OCI-LY3 (cell line): Measurements from ENCODE around the gene NTRK2.

Source experiments
- H2AFZ ChIP-seq: fragments of 200-600, 300-600 bp; shearing (Covaris generic); 2 replicates; pipeline ENCODE4 v1.6.0; 2014; ENCODE audit warnings: antibody characterized with exemption, low read depth, low read length
- H3K27ac ChIP-seq: fragments of 200-600, 300-600 bp; sonication (generic); 2 replicates; pipeline ENCODE4 v1.5.1; 2014; ENCODE audit warnings: mild to moderate bottlenecking, low read length, moderate library complexity, mixed read lengths
- H3K27me3 ChIP-seq: fragments of 200-600, 300-600 bp; sonication (generic); 2 replicates; pipeline ENCODE4 v1.6.1; 2014; ENCODE audit warnings: low read depth, low read length, mixed read lengths
- H3K36me3 ChIP-seq: fragments of 200-600, 300-600 bp; sonication (generic); replicated peaks from 2 replicates; pipeline ENCODE3; 2014; ENCODE audit warnings: low read depth, low read length, mixed read lengths
- H3K4me1 ChIP-seq: fragments of 300-600, 200-600 bp; sonication (generic); 2 replicates; pipeline ENCODE4 v1.6.1; 2014; ENCODE audit warnings: low read length, mixed read lengths
- H3K4me2 ChIP-seq: fragments of 200-600, 300-600 bp; sonication (generic); 2 replicates; pipeline ENCODE4 v1.6.1; 2014; ENCODE audit warnings: low read length, mixed read lengths
- H3K4me3 ChIP-seq: fragments of 300-600, 200-600 bp; sonication (generic); 2 replicates; pipeline ENCODE4 v1.5.1; 2014; ENCODE audit warnings: antibody characterized with exemption, mild to moderate bottlenecking, low read length, moderate library complexity
- H3K79me2 ChIP-seq: fragments of 300-600, 200-600 bp; shearing (Covaris generic); 2 replicates; pipeline ENCODE4 v1.6.1; 2014; ENCODE audit warnings: mild to moderate bottlenecking, low read length, mixed read lengths
- H3K9ac ChIP-seq: fragments of 300-600, 200-600 bp; shearing (Covaris generic); 2 replicates; pipeline ENCODE4 v1.6.0; 2014; ENCODE audit warnings: mild to moderate bottlenecking, low read length, moderate library complexity
- H3K9me3 ChIP-seq: fragments of 200-600, 300-600 bp; shearing (Covaris generic); 2 replicates; pipeline ENCODE4 v1.6.1; 2014; ENCODE audit warnings: low read length, mixed read lengths; ENCODE audit not compliant: insufficient read depth
- H4K20me1 ChIP-seq: fragments of 200-600, 300-600 bp; sonication (generic); 2 replicates; pipeline ENCODE4 v1.6.1; 2016; ENCODE audit warnings: low read length, mixed read lengths; ENCODE audit not compliant: insufficient read depth
- EZH2phosphoT487 ChIP-seq: fragments of 200-600 bp; shearing (Covaris generic); IDR thresholded peaks from 2 replicates; pipeline ENCODE4 v1.6.1; 2018; ENCODE audit warnings: antibody characterized with exemption, mixed run types, low read depth
- TF ChIP-seq, protein P1 (sequence below): fragments of 200-600, 300-600 bp; sonication (generic); IDR thresholded peaks from 2 replicates; pipeline ENCODE4 v1.5.1; 2014; ENCODE audit warnings: antibody characterized with exemption, low read length, low read depth

The NTRK2 gene

DNA sequence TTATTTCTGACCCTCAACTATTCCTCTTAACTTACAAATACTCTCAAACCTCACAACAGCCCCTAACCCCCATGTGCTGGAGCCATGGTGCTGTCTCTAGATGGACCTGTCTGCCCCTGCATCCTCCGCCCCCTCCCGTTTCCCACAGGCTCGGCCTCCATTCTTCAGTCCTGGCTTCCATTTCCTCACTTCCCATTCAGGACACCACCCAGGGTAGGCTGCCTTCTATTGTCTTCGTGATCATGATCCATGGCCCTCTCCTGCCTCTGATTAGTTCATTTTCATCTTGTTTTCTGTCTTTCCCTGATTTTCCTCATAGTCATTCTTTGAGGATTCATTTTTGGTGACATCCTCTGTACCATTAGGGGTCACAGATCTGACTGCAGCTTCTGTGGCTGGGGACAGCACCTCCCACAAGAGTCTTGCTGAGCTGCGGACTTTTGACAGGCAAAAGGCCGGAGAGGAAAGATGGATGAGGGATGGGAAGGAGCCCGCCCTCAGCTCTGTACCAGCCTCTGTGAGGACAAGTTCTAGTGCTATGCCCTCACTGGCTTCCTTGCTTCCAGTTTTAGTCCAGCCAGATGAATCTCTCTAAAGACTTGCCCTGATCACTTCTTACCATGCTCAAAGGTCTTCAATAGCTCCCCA, 255.8 kb downstream of the NTRK2 start:
- no peaks in the 10 kb centered on the region for H3K4me1 ChIP-seq
- no peak overlapping the region for H3K27ac ChIP-seq
- no peak overlapping the region for H3K4me3 ChIP-seq
- no peaks in the 10 kb centered on the region for H3K79me2 ChIP-seq
- peaks cover 2% of the 10 kb centered on the region; the same call in 1 of the 2 replicates for H3K27me3 ChIP-seq
- no peaks in the 10 kb centered on the region for H3K9me3 ChIP-seq
- no peak for TF ChIP-seq EZH2phosphoT487
- TF ChIP-seq, protein P1, sequence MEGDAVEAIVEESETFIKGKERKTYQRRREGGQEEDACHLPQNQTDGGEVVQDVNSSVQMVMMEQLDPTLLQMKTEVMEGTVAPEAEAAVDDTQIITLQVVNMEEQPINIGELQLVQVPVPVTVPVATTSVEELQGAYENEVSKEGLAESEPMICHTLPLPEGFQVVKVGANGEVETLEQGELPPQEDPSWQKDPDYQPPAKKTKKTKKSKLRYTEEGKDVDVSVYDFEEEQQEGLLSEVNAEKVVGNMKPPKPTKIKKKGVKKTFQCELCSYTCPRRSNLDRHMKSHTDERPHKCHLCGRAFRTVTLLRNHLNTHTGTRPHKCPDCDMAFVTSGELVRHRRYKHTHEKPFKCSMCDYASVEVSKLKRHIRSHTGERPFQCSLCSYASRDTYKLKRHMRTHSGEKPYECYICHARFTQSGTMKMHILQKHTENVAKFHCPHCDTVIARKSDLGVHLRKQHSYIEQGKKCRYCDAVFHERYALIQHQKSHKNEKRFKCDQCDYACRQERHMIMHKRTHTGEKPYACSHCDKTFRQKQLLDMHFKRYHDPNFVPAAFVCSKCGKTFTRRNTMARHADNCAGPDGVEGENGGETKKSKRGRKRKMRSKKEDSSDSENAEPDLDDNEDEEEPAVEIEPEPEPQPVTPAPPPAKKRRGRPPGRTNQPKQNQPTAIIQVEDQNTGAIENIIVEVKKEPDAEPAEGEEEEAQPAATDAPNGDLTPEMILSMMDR: no peak
- H4K20me1 ChIP-seq: no peaks in the 10 kb centered on the region
- no peak overlapping the region for H2AFZ ChIP-seq
- H3K9ac ChIP-seq: no peak overlapping the region
- no peaks in the 10 kb centered on the region for H3K36me3 ChIP-seq
- no peak overlapping the region for H3K4me2 ChIP-seq

GRCh38 chr9:84926793-84927192, 257.3 kb downstream of the NTRK2 start:
- H3K9ac ChIP-seq: no peak overlapping the region
- H3K4me1 ChIP-seq: no peaks in the 10 kb centered on the region
- no peaks in the 10 kb centered on the region for H3K36me3 ChIP-seq
- no peak overlapping the region for H3K27ac ChIP-seq
- no peaks in the 10 kb centered on the region for H4K20me1 ChIP-seq
- no peak overlapping the region for H3K4me3 ChIP-seq
- TF ChIP-seq, protein P1: no peak
- no peak overlapping the region for H2AFZ ChIP-seq
- H3K79me2 ChIP-seq: no peaks in the 10 kb centered on the region
- H3K9me3 ChIP-seq: no peaks in the 10 kb centered on the region
- H3K4me2 ChIP-seq: no peak overlapping the region
- H3K27me3 ChIP-seq: no peaks in the 10 kb centered on the region

- Histone ChIP-seq H3K4me1 (no peaks in the 10 kb centered on the region), H2AFZ (no peak overlapping the region), H3K9ac (no peak overlapping the region), H4K20me1 (no peaks in the 10 kb centered on the region), H3K36me3 (no peaks in the 10 kb centered on the region), H3K27ac (no peak overlapping the region), H3K27me3 (no peaks in the 10 kb centered on the region), H3K4me2 (no peak overlapping the region), H3K4me3 (no peak overlapping the region), H3K79me2 (no peaks in the 10 kb centered on the region), H3K9me3 (no peaks in the 10 kb centered on the region)
- TF ChIP-seq, protein P1: no peak
- no peak for TF ChIP-seq EZH2phosphoT487
Observed at GRCh38 chr9:84928419-84928818, 258.9 kb downstream of the NTRK2 start.

DNA sequence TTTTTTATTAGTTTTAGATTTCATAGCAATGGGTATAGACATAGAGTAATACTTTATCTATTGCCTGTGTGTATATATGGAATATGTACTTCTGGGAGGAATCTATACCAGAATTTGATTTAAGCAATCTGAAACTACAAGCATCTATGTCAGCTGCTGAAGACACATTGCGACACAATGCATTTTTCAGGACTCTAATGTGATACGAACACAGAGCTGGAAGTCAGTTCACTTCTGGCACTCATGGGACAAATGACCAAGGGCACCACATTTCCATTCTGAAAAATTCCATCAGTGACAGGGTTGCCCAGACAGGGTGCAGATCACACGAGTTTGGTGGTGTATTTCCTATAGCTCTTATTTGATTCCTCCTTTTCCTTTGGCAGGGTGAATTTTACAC, 259.5 kb downstream of the NTRK2 start:
- Histone ChIP-seq H2AFZ (no peak overlapping the region), H3K9me3 (no peaks in the 10 kb centered on the region), H3K79me2 (no peaks in the 10 kb centered on the region), H4K20me1 (no peaks in the 10 kb centered on the region), H3K27ac (no peak overlapping the region), H3K9ac (no peak overlapping the region), H3K4me3 (no peak overlapping the region), H3K4me1 (no peaks in the 10 kb centered on the region), H3K36me3 (no peaks in the 10 kb centered on the region), H3K27me3 (no peaks in the 10 kb centered on the region), H3K4me2 (no peak overlapping the region)
- no peak for TF ChIP-seq EZH2phosphoT487
- TF ChIP-seq, protein P1: no peak
